ENCODE results near the gene ZSWIM9. TPM values are rescaled to one million over a fixed set of nuclear protein-coding genes. Genes with fewer than 3 reads are reported as not detected.
"Not testable (repeated sequence)": the region's sequence is repeated elsewhere in the genome, so short reads cannot be mapped to it uniquely, and the experiment has no call there.

ZSWIM9 gene
- total and polyA plus RNA-seq, 12 donors, result 3.8 to 8.5 (median 6.5) TPM

- no peak overlapping the region for H3K4me3 ChIP-seq
- DNase-seq, result no peak
- H3K4me1 ChIP-seq, result no peaks in the 10 kb centered on the region
- ATAC-seq, result no peak
- no peaks in the 10 kb centered on the region for H3K9me3 ChIP-seq
- no peaks in the 10 kb centered on the region for H3K27me3 ChIP-seq
- TF ChIP-seq CTCF (IDR thresholded peaks at IDR 0.05), result no peak
- peaks cover 0 to 100% (median 26%) of the 10 kb centered on the region in 9 donors for H3K36me3 ChIP-seq
- 91 to 92% methylated on average over 6 of the region's 6 CpGs for WGBS, 2 donors
- intact Hi-C loops (cut with DNase I), result no loop called here
- no peak overlapping the region for H3K27ac ChIP-seq
These were observed 48.5 kb downstream of the ZSWIM9 start for GRCh38 chr19:48218997-48219396.

GRCh38 chr19:48220784-48221183 is 50.3 kb downstream of the ZSWIM9 start:
- peaks cover 0 to 100% (median 17%) of the 10 kb centered on the region in 9 donors for H3K36me3 ChIP-seq
- H3K4me3 ChIP-seq; intact Hi-C loops (cut with DNase I); H3K27ac ChIP-seq; DNase-seq; H3K27me3 ChIP-seq; H3K4me1 ChIP-seq; ATAC-seq; H3K9me3 ChIP-seq: not testable (repeated sequence)
- whole genome bisulfite sequencing, 2 donors, result 97 to 98% methylated on average over 3 of the region's 3 CpGs

DNA sequence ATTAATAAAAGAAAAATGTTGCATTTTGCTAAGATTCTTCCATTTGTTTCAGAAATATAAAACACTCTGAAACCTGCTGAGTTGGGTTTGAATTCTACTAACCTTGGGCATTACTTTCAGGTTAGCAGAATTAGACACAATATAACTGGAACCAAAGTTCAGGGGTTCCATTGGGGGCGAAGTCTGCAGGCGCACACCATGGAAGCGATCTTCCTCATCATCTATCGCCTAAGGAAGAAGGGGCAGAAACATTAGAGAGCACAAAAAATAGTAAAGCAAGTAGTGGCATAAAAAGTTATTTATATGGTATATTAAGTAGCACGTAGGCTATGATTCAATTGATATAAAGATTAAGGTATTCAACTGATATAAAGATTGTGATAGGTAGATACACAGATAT is 51.1 kb downstream of the ZSWIM9 start:
- no peaks in the 10 kb centered on the region for H3K9me3 ChIP-seq
- no peak overlapping the region for H3K27ac ChIP-seq
- no peak overlapping the region for H3K4me3 ChIP-seq
- intact Hi-C loops (cut with DNase I), result no loop called here
- ATAC-seq, result no peak
- no peak for TF ChIP-seq CTCF (IDR thresholded peaks at IDR 0.05)
- WGBS, 2 donors, result 97% methylated on average over 5 of the region's 5 CpGs
- no peak for DNase-seq
- no peaks in the 10 kb centered on the region for H3K27me3 ChIP-seq
- no peaks in the 10 kb centered on the region for H3K4me1 ChIP-seq
- H3K36me3 ChIP-seq, result peaks cover 0 to 100% (median 11%) of the 10 kb centered on the region in 9 donors

DNA sequence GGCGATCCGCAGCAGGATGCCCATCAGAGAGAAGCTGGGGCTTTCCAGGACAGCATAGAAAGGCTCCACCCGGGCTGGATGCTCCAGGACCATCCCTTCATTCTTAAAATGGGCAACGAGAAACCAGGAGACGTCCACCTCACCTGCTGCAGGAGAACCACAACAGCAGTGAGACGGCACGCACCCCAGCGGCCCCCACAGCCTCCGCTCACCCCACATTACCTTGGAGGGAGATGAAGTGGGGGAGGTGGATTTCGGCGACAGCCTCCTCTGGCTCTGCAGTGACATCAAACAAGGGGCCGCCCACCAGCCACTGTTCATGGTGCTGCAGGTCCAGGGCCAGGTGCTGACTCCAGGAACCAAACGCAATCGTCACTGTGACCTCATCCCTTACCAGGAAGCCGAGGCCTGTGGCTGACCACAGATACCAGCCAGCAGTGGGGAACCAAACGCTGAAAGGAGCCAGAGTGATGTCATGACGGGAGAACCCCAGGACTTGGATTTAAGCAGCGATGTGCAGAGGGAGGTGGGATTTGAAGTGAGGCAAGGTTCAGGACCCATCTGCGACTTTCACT is 60.2 kb downstream of the ZSWIM9 start:
- no peak for DNase-seq
- H3K4me3 ChIP-seq, result no peak overlapping the region
- H3K9me3 ChIP-seq, result no peaks in the 10 kb centered on the region
- no peak for TF ChIP-seq CTCF (IDR thresholded peaks at IDR 0.05)
- 91 to 93% methylated on average over 19 of the region's 19 CpGs for WGBS, 2 donors
- no peaks in the 10 kb centered on the region for H3K27me3 ChIP-seq
- H3K36me3 ChIP-seq, result peaks cover 0 to 100% (median 37%) of the 10 kb centered on the region in 9 donors
- no peak for ATAC-seq
- H3K27ac ChIP-seq, result no peak overlapping the region
- intact Hi-C loops (cut with DNase I), result no loop called here
- H3K4me1 ChIP-seq, result no peaks in the 10 kb centered on the region

- Histone ChIP-seq H3K9me3 (no peaks in the 10 kb centered on the region), H3K27me3 (no peaks in the 10 kb centered on the region), H3K36me3 (peaks cover 0 to 98% (median 41%) of the 10 kb centered on the region in 9 donors), H3K4me1 (no peaks in the 10 kb centered on the region), H3K4me3 (no peak overlapping the region), H3K27ac (no peak overlapping the region)
- intact Hi-C loops (cut with DNase I), result no loop called here
- 67 to 74% methylated on average over 3 of the region's 3 CpGs for WGBS, 2 donors
- no peak for DNase-seq
- no peak for ATAC-seq
- no peak for TF ChIP-seq CTCF (IDR thresholded peaks at IDR 0.05)
These were observed 66.6 kb downstream of the ZSWIM9 start for GRCh38 chr19:48237057-48237456.

Data from heart right ventricle (tissue), 16 donors.